IMR-90 (cell line): ENCODE measurements around the gene FBN1. TPM values are rescaled to one million over a fixed set of nuclear protein-coding genes. Genes with fewer than 3 reads are reported as not detected.
A peak's percentile ranks its signal among the peaks of the same experiment; 100 is the strongest.

Experiments
- ATAC-seq: fragments of 200-7000 bp; cut with Tn5 transposase; 2 replicates; pipeline ENCODE4 v1.9.1; 2020; ENCODE audit warnings: low read depth, mild to moderate bottlenecking, moderate library complexity
- BruUV-seq: library from RNA; stranded (reverse); fragments of 400-500 nt; replicated peaks from 2 replicates; lab custom pipeline; 2021; lab: Mats Ljungman, UMichigan
- CTCF ChIA-PET: fragments of 300-600 bp; formaldehyde crosslinking; extraction: SDS; loops from one replicate; lab custom pipeline; 2021; ENCODE audit warnings: antibody characterized with exemption; lab: Yijun Ruan, JAX
- POLR2A ChIA-PET: fragments of 300-600 bp; sonication (Branson Sonifier 250); formaldehyde crosslinking; loops from one replicate; lab custom pipeline; 2022; ENCODE audit warnings: antibody characterized with exemption; ENCODE audit not compliant: unreplicated experiment; lab: Charles Lee
- DNase-seq: peaks from one replicate; pipeline ENCODE4 v3.0.0; 2013
- H2AFZ ChIP-seq: replicated peaks from 2 replicates; pipeline ENCODE3; 2013; ENCODE audit warnings: low read length, mild to moderate bottlenecking; ENCODE audit not compliant: poor library complexity
- H2AK5ac ChIP-seq: 2 replicates; pipeline ENCODE4 v1.6.1; 2013; ENCODE audit warnings: low read depth, low read length, inconsistent platforms
- H2AK9ac ChIP-seq: replicated peaks from 2 replicates; pipeline ENCODE3; 2013; ENCODE audit warnings: mild to moderate bottlenecking, low read depth, low read length, moderate library complexity; ENCODE audit not compliant: poor library complexity
- H2BK120ac ChIP-seq: 2 replicates; pipeline ENCODE4 v1.6.1; 2013; ENCODE audit warnings: low read depth, low read length, inconsistent platforms
- H2BK15ac ChIP-seq: 3 replicates; pipeline ENCODE4 v1.6.1; 2013; ENCODE audit warnings: low read depth, low read length, inconsistent platforms
- H2BK20ac ChIP-seq: 2 replicates; pipeline ENCODE4 v1.6.1; 2013; ENCODE audit warnings: low read depth, mild to moderate bottlenecking, inconsistent platforms, low read length, moderate library complexity
- H2BK5ac ChIP-seq: 2 replicates; pipeline ENCODE4 v1.6.1; 2013; ENCODE audit warnings: mild to moderate bottlenecking, low read depth, low read length, inconsistent platforms; ENCODE audit not compliant: poor library complexity, severe bottlenecking
- H3K14ac ChIP-seq: replicated peaks from 2 replicates; pipeline ENCODE4 v1.6.1; 2013; ENCODE audit warnings: low read depth, low read length, inconsistent platforms
- H3K18ac ChIP-seq: 2 replicates; pipeline ENCODE4 v1.6.1; 2013; ENCODE audit warnings: low read depth, low read length, control low read depth
- H3K23ac ChIP-seq: 2 replicates; pipeline ENCODE4 v1.6.1; 2013; ENCODE audit warnings: low read depth, low read length, inconsistent platforms
- H3K27ac ChIP-seq: 2 replicates; pipeline ENCODE4 v1.5.1; 2013; ENCODE audit warnings: mild to moderate bottlenecking, control low read depth, low read length; ENCODE audit not compliant: insufficient read depth
- H3K27me3 ChIP-seq: 2 replicates; pipeline ENCODE4 v1.6.1; 2013; ENCODE audit warnings: low read length; ENCODE audit not compliant: control insufficient read depth, insufficient read depth
- H3K36me3 ChIP-seq: 2 replicates; pipeline ENCODE4 v1.6.1; 2013; ENCODE audit warnings: low read length, mixed read lengths; ENCODE audit not compliant: control insufficient read depth, insufficient read depth
- H3K4ac ChIP-seq: 2 replicates; pipeline ENCODE4 v1.6.1; 2013; ENCODE audit warnings: low read depth, low read length, inconsistent platforms
- H3K4me1 ChIP-seq: 2 replicates; pipeline ENCODE4 v1.6.1; 2013; ENCODE audit warnings: low read length, mixed read lengths; ENCODE audit not compliant: control insufficient read depth, insufficient read depth
- H3K4me2 ChIP-seq: 2 replicates; pipeline ENCODE4 v1.6.1; 2013; ENCODE audit warnings: low read depth, mild to moderate bottlenecking, control low read depth, low read length, moderate library complexity
- H3K4me3 ChIP-seq: 2 replicates; pipeline ENCODE4 v1.5.1; 2013; ENCODE audit warnings: low read depth, mild to moderate bottlenecking, control low read depth, low read length, moderate library complexity; ENCODE audit not compliant: insufficient read depth
- H3K56ac ChIP-seq: 2 replicates; pipeline ENCODE4 v1.6.1; 2013; ENCODE audit warnings: low read length, inconsistent platforms; ENCODE audit not compliant: insufficient read depth; ENCODE audit errors: extremely low read depth
- H3K79me1 ChIP-seq, 2 experiments: 2 replicates each; pipeline ENCODE4 v1.6.1; 2013; ENCODE audit warnings: low read length in 2 of 2, inconsistent platforms in 1 of 2, low read depth in 1 of 2
- H3K9ac ChIP-seq: 2 replicates; pipeline ENCODE4 v1.6.1; 2013; ENCODE audit warnings: low read depth, low read length, control low read depth
- H3K9me1 ChIP-seq: 2 replicates; pipeline ENCODE4 v1.6.1; 2013; ENCODE audit warnings: low read length, inconsistent platforms; ENCODE audit not compliant: insufficient read depth
- H3K9me3 ChIP-seq: 2 replicates; pipeline ENCODE4 v1.6.1; 2013; ENCODE audit warnings: low read length; ENCODE audit not compliant: control insufficient read depth, insufficient read depth
- H4K20me1 ChIP-seq: 2 replicates; pipeline ENCODE4 v1.6.1; 2013; ENCODE audit warnings: low read length, inconsistent platforms; ENCODE audit not compliant: insufficient read depth
- H4K5ac ChIP-seq: 2 replicates; pipeline ENCODE4 v1.6.1; 2013; ENCODE audit warnings: mild to moderate bottlenecking, low read depth, low read length, control low read depth
- H4K8ac ChIP-seq, 2 experiments: 2 replicates each; pipeline ENCODE4 v1.6.1; 2013; ENCODE audit warnings: low read depth in 2 of 2, low read length in 2 of 2, control low read depth in 1 of 2, inconsistent platforms in 1 of 2
- H4K91ac ChIP-seq: 2 replicates; pipeline ENCODE4 v1.6.1; 2013; ENCODE audit warnings: low read depth, low read length, inconsistent platforms; ENCODE audit not compliant: insufficient read depth
- BHLHE40 ChIP-seq: fragments of 150-350 bp; IDR thresholded peaks from 2 replicates; pipeline ENCODE4 v1.6.1; 2016; ENCODE audit warnings: mild to moderate bottlenecking, low read depth, low read length
- CEBPB ChIP-seq: IDR thresholded peaks from 2 replicates; pipeline ENCODE4 v1.6.1; 2012; ENCODE audit warnings: low read depth, low read length, improper control_type of control experiment
- CHD1 ChIP-seq: IDR thresholded peaks from 2 replicates; pipeline ENCODE4 v1.6.1; 2012; ENCODE audit warnings: low read depth, low read length, improper control_type of control experiment
- MAFK ChIP-seq: IDR thresholded peaks from 2 replicates; pipeline ENCODE4 v1.6.1; 2012; ENCODE audit warnings: low read depth, low read length, improper control_type of control experiment
- MAZ ChIP-seq: IDR thresholded peaks from 2 replicates; pipeline ENCODE4 v1.6.1; 2012; ENCODE audit warnings: low read depth, mild to moderate bottlenecking, low read length, improper control_type of control experiment, moderate library complexity, borderline replicate concordance
- MXI1 ChIP-seq: IDR thresholded peaks from 2 replicates; pipeline ENCODE4 v1.6.1; 2012; ENCODE audit warnings: low read depth, mild to moderate bottlenecking, low read length, moderate library complexity, borderline replicate concordance
- NFE2L2 ChIP-seq: fragments of 150-350 bp; IDR thresholded peaks from 2 replicates; pipeline ENCODE4 v1.6.1; 2016; ENCODE audit warnings: low read depth, mild to moderate bottlenecking, low read length
- POLR2A ChIP-seq: IDR thresholded peaks from 2 replicates; pipeline ENCODE4 v1.6.1; 2012; ENCODE audit warnings: mild to moderate bottlenecking, low read depth, low read length
- RAD21 ChIP-seq: IDR thresholded peaks from 2 replicates; pipeline ENCODE4 v1.6.1; 2012; ENCODE audit warnings: low read length, improper control_type of control experiment
- RCOR1 ChIP-seq: IDR thresholded peaks from 2 replicates; pipeline ENCODE4 v1.6.1; 2012; ENCODE audit warnings: mild to moderate bottlenecking, low read length, improper control_type of control experiment; ENCODE audit not compliant: insufficient replicate concordance
- RFX5 ChIP-seq: IDR thresholded peaks from 2 replicates; pipeline ENCODE4 v1.8.0; 2012; ENCODE audit warnings: low read depth, mild to moderate bottlenecking, low read length, moderate library complexity
- SMC3 ChIP-seq: fragments of 150-350 bp; IDR thresholded peaks from 2 replicates; pipeline ENCODE4 v1.6.1; 2016; ENCODE audit warnings: low read depth, mild to moderate bottlenecking, antibody characterized with exemption, low read length, moderate library complexity
- WGBS, 2 experiments: methylation state at CpG; one replicate each; pipeline versions ENCODE4 v1.1.5 to v1.1.7; 2013; ENCODE audit warnings: missing lambda C conversion rate in 2 of 2; ENCODE audit not compliant: insufficient read length in 1 of 2; ENCODE audit errors: extremely low coverage in 2 of 2; 5-methylcytosine and 5-hydroxymethylcytosine counted together
- dilution Hi-C: fragments of 300-500 bp; cut with HindIII; formaldehyde crosslinking; loops from one replicate; pipeline ENCODE4 v1.14.3; 2018; ENCODE audit warnings: low sequenced_read_pairs; ENCODE audit not compliant: unreplicated experiment
- in situ Hi-C: fragments of 300-500 bp; cut with MboI; formaldehyde crosslinking; loops from 3 replicates; pipeline ENCODE4 v1.14.3; 2019; ENCODE audit warnings: low sequenced_read_pairs, inconsistent platforms, mixed read lengths
- intact Hi-C: fragments of 100-400 bp; cut with micrococcal nuclease; formaldehyde crosslinking; loops from 2 replicates; pipeline ENCODE4 v1.10.0; 2022
- polyA plus RNA-seq, 3 experiments: library from polyadenylated mRNA; depleted of rRNA; stranded (reverse); fragments of >200 nt; gene quantifications; 2 replicates each; pipeline ENCODE4 v1.2.3, GENCODE V29; 2012; ENCODE audit warnings: low replicate concordance in 1 of 3
- total RNA-seq: library from RNA; depleted of rRNA; stranded (reverse); fragments of >200 nt; gene quantifications from 2 replicates; pipeline ENCODE4 v1.2.3, GENCODE V29; 2012
- TF ChIP-seq, protein P1 (sequence below): fragments of 150-350 bp; IDR thresholded peaks from 2 replicates; pipeline ENCODE4 v1.6.1; 2016; ENCODE audit warnings: low read depth, mild to moderate bottlenecking, low read length, moderate library complexity, borderline replicate concordance
- TF ChIP-seq, protein P2 (sequence below): conservative IDR thresholded peaks from 2 replicates; pipeline ENCODE4 v1.5.1; 2012; ENCODE audit warnings: mild to moderate bottlenecking, low read depth, low read length, improper control_type of control experiment
- TF ChIP-seq, protein P3 (sequence below): fragments of 150-350 bp; IDR thresholded peaks from 2 replicates; pipeline ENCODE4 v1.6.1; 2017; ENCODE audit warnings: mild to moderate bottlenecking, antibody characterized with exemption, low read length, low read depth

FBN1 gene
- total and polyA plus RNA-seq, 2 of the 4 experiments (the other 2 are of a cell fraction), result 134 to 283 TPM

DNA sequence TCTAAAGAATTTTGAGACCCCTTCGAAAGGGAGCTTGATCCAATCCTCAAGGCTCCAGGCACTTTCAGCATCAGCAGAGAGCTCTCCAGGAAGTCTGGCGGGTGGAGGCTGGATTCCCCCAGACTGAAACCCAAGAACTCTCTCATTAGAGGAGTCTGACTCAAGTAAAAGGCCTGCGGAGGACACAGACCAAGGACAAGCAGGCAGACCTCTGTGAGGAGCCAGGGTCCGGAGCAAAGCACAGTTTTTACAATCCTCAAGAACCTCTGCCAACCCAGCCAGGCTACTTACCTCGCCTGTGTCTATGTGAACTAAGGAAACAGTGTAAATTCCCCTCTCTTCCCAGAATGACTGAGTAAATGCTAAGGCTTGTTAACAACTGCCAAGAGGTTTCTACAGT, 86.2 kb downstream of the FBN1 start:
- Histone ChIP-seq H3K9me1 (peaks cover 10% of the 10 kb centered on the region), H2AK9ac (no peak overlapping the region), H3K4ac (peak overlapping the region; percentile 49), H3K36me3 (peaks cover 4% of the 10 kb centered on the region; the same call in 1 of the 2 replicates), H3K9ac (peak overlapping the region; percentile 37), H3K79me1 (peaks cover 43 to 88% of the 10 kb centered on the region in 2 experiments), H4K8ac (peak overlapping the region in 1 of 2 experiments; percentile 81; a peak in 3 of 4 replicates), H3K9me3 (no peaks in the 10 kb centered on the region), H2BK15ac (peak overlapping the region; percentile 17; the same call in 2 of the 3 replicates), H4K20me1 (0 out of 2 replicates have a peak, but pooled peaks cover 3% of the 10 kb centered on the region), H2BK120ac (peak overlapping the region; percentile 72), H2AFZ (peak overlapping the region; percentile 9), H3K4me1 (peaks cover 23% of the 10 kb centered on the region), H3K4me3 (no peak overlapping the region), H4K91ac (peak overlapping the region; percentile 33; the same call in 1 of the 2 replicates), H3K27ac (peak overlapping the region; percentile 49), H3K14ac (peak overlapping the region; percentile 80), H2BK5ac (peak overlapping the region; percentile 73), H3K56ac (peak overlapping the region; percentile 29; the same call in 1 of the 2 replicates), H4K5ac (no peak overlapping the region), H2BK20ac (peak overlapping the region; percentile 30; the same call in 1 of the 2 replicates), H3K27me3 (no peaks in the 10 kb centered on the region), H3K4me2 (peak overlapping the region; percentile 25), H3K23ac (peak overlapping the region; percentile 21; the same call in 1 of the 2 replicates), H3K18ac (peak overlapping the region; percentile 65; the same call in 1 of the 2 replicates), H2AK5ac (0 out of 2 replicates have a peak overlapping the region, but pooled peaks have one; percentile 6)
- intact Hi-C loops (no loop called here), in situ Hi-C loops (no loop called here), dilution Hi-C loops (no loop called here)
- DNase-seq (peak; percentile 87), ATAC-seq (peak; percentile 82)
- CTCF ChIA-PET, result no interaction called here
- POLR2A ChIA-PET, result interaction anchor here (0.5 to 0.6 kb wide), 2 partner anchors 12 to 68 kb away, joined by 3 to 7 read pairs; no protein-coding TSS in a partner anchor
- no TSS peak for BruUV-seq
- no CpG with 5 or more reads among the region's 5 CpGs for WGBS, 2 experiments
- TF ChIP-seq POLR2A (no peak), RAD21 (no peak), NFE2L2 (no peak), CHD1 (no peak), CEBPB (no peak), MAFK (no peak), RFX5 (no peak), MAZ (no peak), SMC3 (no peak), BHLHE40 (no peak), MXI1 (no peak), RCOR1 (no peak)
- TF ChIP-seq, protein P1, sequence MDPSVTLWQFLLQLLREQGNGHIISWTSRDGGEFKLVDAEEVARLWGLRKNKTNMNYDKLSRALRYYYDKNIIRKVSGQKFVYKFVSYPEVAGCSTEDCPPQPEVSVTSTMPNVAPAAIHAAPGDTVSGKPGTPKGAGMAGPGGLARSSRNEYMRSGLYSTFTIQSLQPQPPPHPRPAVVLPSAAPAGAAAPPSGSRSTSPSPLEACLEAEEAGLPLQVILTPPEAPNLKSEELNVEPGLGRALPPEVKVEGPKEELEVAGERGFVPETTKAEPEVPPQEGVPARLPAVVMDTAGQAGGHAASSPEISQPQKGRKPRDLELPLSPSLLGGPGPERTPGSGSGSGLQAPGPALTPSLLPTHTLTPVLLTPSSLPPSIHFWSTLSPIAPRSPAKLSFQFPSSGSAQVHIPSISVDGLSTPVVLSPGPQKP, result no peak
- TF ChIP-seq, protein P2, sequence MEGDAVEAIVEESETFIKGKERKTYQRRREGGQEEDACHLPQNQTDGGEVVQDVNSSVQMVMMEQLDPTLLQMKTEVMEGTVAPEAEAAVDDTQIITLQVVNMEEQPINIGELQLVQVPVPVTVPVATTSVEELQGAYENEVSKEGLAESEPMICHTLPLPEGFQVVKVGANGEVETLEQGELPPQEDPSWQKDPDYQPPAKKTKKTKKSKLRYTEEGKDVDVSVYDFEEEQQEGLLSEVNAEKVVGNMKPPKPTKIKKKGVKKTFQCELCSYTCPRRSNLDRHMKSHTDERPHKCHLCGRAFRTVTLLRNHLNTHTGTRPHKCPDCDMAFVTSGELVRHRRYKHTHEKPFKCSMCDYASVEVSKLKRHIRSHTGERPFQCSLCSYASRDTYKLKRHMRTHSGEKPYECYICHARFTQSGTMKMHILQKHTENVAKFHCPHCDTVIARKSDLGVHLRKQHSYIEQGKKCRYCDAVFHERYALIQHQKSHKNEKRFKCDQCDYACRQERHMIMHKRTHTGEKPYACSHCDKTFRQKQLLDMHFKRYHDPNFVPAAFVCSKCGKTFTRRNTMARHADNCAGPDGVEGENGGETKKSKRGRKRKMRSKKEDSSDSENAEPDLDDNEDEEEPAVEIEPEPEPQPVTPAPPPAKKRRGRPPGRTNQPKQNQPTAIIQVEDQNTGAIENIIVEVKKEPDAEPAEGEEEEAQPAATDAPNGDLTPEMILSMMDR, result no peak
- TF ChIP-seq, protein P3, sequence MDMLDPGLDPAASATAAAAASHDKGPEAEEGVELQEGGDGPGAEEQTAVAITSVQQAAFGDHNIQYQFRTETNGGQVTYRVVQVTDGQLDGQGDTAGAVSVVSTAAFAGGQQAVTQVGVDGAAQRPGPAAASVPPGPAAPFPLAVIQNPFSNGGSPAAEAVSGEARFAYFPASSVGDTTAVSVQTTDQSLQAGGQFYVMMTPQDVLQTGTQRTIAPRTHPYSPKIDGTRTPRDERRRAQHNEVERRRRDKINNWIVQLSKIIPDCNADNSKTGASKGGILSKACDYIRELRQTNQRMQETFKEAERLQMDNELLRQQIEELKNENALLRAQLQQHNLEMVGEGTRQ, result no peak
